NCI-H82 treated with DMSO at 0.1 percent for 48 hours (cell line): ENCODE data around the gene MYH6.
A peak's percentile ranks its signal among the peaks of the same experiment; 100 is the strongest.
"Not testable (repeated sequence)": the region's sequence is repeated elsewhere in the genome, so short reads cannot be mapped to it uniquely, and the experiment has no call there.

Experiments
- DNase-seq: peaks from one replicate; lab custom pipeline; 2025; ENCODE audit not compliant: unreplicated experiment; lab: John Stamatoyannopoulos, UW

The MYH6 gene

DNA sequence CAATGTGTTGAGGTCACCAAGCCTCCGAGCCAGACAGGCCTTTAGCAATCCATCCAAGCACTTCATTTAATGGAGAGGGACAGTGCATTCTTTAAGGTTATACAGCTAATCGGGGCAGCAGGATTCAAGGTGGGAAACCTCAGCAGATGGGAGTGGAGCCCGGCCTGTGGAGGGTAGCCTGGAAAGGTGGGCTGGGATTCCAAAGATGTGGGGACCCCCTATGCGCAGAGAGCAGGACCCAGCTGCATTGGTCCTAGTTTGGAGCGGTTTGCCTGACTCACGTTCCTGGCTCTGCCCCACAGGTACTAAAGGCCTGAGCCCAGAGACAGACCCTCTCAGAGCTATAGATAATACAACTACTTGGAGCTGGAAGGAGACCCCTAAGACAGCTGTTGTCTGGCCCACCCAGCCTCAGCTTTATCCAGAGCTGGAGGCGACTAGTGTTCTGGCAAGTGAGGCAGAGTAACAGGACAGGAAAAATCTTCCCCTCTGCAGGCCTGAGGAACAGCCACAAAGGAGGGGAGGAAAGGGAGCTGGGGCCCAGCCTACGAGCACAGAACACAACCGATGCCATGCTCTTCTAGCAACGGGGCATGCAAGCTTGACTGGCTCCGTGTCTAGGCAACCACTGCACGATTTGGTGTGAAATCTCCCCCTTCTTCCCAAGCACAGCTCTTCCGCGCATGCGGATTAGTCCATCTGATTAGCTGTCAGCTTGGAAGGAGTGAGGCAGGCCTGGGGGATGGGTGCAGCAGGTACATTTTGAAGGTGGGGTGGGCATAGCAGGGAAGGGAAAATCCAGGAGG lies 28.5 kb upstream of the MYH6 start:
- DNase-seq: peak; percentile 6

DNA sequence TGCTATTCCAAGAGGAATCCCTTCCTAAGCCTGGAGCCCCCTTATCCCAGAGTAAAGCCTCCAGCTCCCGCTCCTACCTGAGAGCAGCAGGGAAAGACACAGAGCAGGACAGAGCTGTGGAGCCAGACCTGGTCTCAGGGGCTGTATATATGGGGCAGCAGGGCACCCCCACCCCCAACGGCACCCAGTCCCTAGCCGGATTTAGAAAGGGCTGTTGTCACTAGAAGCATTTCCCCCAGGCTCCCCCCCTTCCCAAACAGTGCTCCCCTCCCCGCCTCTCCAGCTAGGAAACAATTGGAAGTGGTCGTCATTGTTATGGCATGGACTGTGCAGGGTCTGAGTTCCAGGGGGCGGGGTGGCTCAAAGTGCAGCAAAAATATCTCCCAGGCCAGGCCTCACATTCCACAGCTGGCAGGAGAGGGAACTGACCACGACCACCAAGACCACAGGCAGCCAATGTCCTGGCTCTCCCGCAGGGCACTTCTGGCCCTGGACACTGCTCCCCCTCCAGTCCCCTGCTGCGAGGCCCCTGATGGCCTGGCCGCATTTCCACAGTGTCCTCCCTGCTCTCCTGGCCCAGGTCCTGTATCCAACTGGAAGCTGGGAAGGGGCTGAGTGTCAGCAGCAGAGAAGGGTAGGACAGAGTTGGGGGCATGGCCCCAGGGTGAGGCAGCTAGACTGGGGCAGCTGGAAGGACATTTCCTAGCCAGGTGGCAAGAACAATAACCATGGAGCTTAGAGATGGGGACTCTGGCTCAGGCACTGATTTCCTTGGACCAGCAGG lies 27.7 kb upstream of the MYH6 start, which contains the start of gene MYH7:
Gene MYH7 (minus strand): TSS at position 118 of the 784 bp plus-strand sequence. CDS start 1,928 bp downstream, outside the sequence.
- no peak for DNase-seq

DNA sequence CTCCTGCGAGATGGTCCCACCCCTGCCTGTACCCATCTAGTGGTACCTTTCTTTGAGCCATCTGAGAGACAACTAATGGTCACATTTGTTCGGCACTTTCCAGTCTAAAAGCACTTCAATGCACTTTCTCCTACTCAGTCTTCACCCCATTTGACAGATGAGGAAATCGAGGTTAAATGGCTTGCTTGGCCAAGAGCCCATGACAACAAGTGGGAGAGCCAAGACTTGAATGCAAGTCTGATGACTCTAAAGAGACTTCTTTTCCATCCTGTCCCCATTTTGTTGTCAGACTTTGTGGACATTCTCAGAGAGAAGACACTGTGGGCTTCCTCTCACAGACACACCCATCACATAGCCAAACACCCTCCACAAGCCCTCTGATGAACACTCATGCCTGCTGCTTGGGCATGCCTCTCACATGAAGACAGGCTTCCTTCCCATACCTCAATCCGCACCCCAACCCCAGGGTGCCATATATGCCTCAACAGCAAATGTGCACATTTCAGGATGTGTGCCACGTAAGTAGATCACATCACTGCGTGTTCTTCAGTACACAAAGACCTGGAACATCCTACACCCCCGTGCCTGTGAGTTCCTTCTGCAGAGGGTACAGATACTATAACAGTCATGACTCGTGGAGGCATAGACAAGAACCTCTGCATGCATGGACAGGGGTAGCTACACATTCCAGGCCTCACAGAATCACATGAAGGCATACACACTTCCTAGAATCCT lies 26.6 kb upstream of the MYH6 start:
- no peak for DNase-seq

DNA sequence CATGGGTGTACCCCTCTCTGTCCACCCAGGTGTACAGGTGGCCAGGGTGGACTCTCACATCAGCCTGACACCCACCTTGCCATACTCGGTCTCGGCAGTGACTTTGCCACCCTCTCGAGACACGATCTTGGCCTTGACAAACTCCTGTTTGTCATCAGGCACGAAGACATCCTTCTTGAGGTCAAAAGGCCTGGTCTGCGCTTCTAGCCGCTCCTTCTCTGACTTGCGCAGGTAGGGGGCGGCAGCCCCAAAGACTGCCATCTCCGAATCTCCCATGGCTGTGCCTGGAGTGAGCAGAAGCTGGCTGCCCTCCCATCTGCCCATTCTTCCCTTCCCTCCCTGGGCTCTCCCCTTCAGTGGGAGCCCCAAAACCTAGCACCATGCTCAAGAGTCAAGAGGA lies 25.4 kb upstream of the MYH6 start:
- DNase-seq: no peak

DNA sequence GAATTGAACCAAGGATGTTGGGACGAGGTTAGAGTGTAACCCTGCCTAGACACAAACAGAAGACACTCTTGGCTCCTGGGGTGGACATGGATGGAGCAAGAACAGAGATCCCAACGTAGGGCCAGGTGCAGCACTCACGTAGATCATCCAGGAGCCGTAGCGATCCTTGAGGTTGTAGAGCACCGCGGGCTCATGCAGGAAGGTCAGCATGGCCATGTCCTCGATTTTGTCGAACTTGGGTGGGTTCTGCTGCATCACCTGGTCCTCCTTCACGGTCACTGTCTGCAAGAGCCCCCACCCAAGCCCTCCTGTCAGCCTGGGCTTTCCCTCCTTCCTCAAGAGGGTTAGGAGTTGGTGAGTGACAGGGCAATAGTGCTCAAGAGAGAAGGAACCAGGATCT lies 24.9 kb upstream of the MYH6 start:
- DNase-seq: no peak

DNA sequence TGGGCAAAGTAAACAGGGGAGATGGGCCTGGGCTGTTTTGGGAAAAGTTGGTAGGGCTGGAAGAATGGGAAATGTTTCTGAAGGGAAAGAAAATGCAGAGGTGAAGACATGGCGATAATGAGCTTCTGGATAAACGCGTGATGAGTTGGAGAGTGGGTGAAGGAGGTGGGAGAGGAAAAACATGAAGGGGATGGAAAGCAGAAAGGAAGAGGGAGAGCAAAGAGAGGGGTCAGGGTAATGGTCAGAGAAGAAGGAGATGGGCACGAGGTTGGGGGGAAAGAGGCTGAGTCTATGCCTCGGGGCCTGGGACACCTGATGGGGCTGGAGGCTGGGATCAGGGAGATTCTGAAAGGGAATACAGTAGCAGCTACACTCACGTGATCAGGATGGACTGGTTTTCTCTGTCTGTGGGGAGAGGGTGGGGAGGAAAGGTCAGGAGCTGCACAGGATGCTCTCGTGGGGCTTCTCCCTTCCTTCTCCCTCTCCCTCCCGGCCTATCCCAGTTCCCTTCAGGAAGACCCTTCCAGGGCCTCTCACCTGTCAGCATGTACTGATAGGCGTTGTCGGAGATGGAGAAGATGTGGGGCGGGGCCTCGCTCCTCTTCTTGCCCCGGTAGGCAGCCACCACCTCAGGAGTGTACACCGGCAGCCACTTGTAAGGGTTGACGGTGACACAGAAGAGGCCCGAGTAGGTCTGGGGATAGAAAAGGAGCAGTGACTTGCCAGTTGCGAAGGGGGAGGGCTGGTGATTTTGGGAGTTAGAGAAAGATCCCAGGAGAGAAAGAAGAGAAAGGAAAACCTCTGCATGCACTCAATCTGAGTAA lies 24.2 kb upstream of the MYH6 start:
- no peak for DNase-seq

DNA sequence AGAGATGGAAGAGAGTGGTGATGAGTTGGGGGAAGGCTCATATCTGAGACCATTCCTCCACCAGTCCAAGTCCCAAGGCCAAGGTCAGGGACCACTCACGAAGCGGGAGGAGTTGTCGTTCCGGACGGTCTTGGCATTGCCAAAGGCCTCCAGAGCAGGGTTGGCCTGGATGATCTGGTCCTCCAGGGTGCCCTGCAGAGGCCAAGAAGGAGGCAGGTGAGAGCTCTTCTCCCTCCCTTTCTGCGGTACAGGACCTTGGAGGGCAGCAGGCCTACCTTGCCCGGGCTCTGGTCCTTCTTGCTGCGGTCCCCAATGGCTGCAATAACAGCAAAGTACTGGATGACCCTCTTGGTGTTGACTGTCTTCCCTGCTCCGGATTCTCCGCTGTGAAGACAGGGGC lies 23.4 kb upstream of the MYH6 start:
- DNase-seq: no peak

DNA sequence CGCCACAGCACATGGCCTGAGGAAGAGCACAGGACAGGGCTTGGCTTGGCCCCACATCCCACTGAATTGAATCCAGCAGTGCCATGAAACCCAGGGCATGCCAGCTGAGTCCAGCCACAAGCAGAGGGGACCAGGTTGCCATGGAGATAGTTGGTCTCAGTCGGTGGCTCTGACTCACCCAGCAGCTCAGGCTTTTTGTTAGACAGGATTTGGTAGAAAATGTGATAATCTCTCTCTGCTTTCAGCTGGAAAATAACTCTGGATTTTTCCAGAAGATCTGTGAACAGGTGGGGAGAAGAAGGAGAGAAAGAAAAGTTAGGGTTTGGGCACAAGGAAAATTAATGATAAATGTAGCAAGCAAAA lies 22.6 kb upstream of the MYH6 start:
- no peak for DNase-seq

DNA sequence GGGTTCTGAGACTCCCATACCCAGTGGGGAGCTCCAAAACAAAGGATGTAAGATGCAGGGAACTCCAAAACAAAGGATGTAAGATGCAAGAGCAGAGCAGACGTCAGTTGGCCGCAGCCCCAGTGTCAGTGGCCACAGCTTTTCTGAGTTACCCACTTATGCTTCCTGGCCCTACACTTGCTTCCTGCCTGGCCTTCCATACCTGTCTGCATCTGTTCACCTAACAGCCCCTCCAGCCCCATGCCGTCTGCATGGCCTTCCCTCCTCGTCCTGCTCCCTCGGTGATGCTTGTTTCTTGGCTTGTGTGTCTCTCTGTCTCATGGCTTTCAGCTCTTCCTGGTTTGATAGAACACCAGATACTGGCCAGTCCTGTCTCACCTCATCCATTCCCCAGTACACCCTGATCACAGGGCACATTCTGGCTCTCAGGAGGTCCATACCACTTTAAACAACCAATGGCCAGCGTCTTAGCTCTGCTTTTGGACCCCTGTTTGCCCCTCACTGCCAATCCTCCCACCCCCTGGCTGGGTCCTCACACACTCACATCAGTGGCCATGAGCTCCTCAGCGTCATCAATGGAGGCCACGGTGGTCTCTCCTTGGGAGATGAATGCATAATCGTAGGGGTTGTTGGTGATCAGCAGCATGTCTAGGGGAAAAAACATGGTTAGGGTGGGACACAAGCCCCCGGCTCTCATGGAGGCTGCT lies 22.1 kb upstream of the MYH6 start:
- DNase-seq: no peak

DNA sequence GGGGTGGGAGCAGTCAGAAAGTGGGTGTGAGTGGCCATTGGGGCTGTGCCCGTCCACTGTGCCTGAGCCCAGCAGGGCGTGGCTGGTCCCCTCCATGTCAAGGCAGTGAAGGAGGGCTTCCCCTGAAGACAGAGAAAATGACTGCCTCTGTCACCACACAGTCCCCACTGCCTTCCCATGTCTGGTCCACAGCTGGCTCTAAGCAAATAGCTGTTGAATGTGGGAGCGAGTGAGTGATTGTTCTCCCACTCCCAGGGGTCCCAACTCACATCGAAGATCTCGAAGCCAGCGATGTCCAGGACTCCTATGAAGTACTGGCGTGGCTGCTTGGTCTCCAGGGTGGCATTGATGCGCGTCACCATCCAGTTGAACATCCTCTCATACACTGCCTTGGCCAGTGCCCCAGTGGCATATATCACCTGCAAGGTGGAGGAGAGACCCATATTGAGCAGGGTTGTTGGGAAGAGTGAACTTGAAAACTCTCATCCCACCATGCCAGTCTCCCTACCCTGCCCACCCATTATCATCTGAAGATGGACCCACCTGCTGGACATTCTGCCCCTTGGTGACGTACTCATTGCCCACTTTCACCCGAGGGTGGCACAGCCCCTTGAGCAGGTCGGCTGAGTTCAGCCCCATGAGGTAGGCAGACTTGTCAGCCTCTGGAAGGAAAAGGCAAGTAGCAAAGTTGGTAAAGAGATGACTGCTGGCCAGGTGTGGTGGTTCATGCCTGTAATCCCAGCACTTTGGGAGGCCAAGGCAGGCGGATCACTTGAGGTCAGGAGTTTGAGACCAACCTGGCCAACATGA lies 20.8 kb upstream of the MYH6 start:
- no peak for DNase-seq

DNA sequence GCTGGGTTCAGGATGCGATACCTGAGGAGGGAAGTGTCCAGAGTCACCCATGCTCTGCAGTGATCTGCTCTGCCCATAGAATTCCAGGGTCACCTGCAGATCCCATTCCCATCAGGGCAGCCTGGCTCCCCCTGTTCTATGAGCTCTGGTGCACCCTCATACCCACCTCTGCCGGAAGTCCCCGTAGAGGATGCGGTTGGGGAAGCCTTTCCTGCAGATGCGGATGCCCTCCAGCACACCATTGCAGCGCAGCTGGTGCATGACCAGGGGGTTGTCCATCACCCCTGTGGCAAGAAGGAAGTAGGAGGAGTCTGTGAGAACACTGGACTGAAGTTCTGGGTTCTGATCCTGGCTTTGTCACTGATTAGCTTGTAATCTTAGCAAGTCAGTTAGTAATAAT lies 17.7 kb upstream of the MYH6 start:
- not testable (repeated sequence) for DNase-seq

DNA sequence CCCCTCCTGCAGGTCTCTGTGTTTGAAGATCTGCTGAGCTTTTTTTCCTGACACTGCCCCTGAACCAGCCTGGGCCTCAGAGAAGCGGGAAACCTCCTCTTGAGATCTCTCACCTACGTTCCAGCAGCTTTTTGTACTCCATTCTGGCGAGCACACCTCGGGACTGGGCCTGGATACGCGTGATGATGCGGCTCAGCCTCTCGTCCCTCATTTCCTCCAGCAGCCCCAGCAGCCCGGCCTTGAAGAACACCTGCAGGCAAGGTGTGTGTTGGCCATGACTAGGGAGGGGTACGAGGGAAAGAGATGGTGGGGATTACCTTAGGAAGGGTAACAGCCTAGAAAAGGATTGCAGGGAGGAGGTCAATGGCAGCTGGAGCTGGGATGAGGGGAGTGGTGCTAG lies 17.1 kb upstream of the MYH6 start:
- no peak for DNase-seq

DNA sequence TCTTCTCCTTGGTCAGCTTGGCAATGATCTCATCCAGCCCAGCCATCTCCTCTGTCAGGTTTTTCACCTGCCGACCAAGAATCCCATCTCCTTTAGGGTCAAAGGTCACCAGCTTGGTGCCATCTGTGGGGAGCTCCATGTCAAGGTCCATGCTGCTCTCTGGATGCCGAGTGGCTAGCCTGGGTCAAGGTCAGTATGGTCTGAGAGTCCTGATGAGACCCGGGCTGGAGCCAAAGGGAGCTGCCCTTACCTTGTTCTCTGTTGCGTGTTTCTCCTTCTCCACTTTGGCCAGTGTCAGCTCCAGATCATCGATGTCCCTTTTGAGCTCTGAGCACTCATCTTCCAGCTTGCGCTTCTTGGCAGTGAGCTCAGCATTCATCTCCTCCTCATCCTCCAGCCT lies 15.6 kb upstream of the MYH6 start:
- DNase-seq: no peak

DNA sequence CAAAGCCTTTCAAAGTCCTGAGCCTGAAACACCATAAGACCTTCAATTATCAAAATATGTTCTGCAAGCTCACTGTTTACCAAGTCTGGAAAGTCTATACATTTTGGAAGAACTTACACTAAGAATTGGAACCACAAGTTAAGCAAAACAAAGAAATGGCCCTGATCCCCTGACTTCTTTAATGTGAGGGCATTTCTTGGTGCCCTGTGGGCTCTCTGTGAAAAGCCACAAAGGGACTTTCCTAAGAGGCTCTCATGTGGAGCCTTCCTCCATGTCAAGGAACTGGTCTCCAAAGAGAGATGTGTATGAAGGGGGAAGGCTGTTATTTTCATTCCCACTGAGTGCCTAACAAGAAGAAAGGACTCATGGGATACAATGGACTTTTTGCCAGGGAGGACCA lies 13.5 kb upstream of the MYH6 start:
- no peak for DNase-seq

DNA sequence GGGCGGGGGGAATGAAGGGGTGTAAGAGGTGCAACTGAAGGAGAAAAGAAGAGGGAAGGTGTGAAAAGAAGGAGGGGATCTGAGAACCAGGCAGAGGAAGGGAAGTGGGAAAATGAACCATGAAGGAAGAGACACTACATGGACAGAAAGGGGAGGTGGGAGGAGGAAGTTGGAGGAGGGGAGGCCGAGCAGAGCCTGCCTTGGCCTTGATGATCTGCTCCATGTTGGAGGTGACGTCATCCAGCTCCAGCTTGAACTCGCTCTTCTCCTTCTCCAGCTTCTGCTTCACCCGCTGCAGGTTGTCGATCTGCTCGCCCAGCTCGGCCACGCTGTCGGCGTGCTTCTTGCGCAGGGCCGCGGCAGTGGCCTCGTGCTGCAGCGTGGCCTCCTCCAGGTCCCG lies 11.6 kb upstream of the MYH6 start:
- DNase-seq: not testable (repeated sequence)

DNA sequence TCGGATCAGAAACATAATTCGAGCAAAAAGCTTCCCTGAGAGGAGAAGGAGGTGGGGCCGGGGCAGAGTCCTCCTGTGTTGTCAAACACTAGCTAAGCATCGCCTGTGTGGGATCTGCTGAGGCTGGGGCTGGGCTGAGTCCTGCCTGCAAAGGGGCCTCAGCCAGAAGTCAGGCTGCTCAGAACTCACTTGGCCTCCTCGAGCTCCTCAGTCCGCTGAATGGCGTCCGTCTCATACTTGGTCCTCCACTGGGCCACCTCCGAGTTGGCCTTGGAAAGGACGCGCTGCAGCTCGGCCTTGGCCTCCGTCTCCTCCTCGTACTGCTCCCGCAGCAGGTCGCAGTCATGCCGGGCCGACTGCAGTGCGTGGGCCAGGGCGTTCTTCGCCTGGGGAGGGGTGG lies 9.9 kb upstream of the MYH6 start:
- no peak for DNase-seq

DNA sequence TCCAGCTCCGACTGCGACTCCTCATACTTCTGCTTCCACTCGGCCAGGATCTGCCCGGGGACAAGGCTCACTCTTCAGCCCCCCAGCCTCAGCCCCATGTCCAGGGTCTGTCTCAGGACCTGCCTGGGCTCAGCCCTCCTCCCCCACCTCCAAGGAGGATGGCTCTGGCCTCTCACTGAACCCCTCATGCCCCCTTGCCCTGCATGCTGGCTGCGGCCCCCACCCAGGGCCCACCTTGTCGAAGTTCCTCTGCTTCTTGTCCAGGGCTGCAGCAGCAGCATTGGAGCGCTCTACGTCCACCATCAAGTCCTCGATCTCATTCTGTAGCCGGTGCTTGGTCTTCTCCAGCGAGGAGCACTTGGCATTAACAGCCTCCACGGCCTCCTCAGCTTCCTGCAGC lies 9.2 kb upstream of the MYH6 start:
- DNase-seq: not testable (repeated sequence)

DNA sequence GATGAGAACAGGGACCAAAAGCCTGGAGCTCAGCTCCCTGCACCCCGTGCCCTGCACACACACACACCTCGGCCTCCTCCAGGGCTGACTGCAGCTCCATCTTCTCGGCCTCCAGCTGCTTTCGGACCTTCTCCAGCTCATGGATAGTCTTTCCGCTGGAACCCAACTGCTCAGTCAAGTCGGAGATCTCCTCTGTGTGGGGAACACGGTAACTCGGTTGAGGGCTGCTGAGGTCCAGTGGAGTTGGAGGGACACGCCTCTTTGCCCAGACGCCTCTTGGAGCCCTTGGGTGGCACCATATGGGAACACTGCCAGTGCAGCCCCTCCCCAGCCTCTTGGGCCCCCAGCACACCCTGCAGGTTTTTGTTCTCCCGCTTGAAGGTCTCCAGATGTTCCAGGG lies 8.7 kb upstream of the MYH6 start:
- DNase-seq: no peak
